Spleen (tissue), 7 donors: Measurements from ENCODE around the gene ARMS2.

ENCODE experiments used
- POLR2A ChIP-seq, 3 donors: fragments of 450-650 bp; IDR thresholded peaks; one replicate each; pipeline ENCODE4 v1.5.1; 2017; ENCODE audit warnings: antibody characterized with exemption in 3 of 3, mild to moderate bottlenecking in 1 of 3
- POLR2AphosphoS5 ChIP-seq, 3 donors: sonication (generic); formaldehyde crosslinking; IDR thresholded peaks; one replicate each; pipeline ENCODE4 v1.5.1; 2017; ENCODE audit warnings: antibody characterized with exemption in 3 of 3
- TF ChIP-seq, protein P1 (sequence below), 11 experiments: fragments of 200-600 bp in 7 of 11; fragments of 450-650 bp in 4 of 11; sonication (generic) in 4 of 11; IDR thresholded peaks in 8 of 11; conservative IDR thresholded peaks in 3 of 11; 1 replicate in 7 of 11; 2 replicates in 4 of 11; pipeline versions ENCODE4 v1.4.0 to v1.8.0; 2016 to 2021; ENCODE audit warnings: antibody characterized with exemption in 11 of 11, inconsistent platforms in 4 of 11, mild to moderate bottlenecking in 1 of 11
- donor health status: DM: no; HTN: no; CAD: no; lungs with moderate emphysema.
- donor health status: DM: no; HTN: no; CAD: no.
- donor health status: DM: no; HTN: no; CAD: no.

DNA sequence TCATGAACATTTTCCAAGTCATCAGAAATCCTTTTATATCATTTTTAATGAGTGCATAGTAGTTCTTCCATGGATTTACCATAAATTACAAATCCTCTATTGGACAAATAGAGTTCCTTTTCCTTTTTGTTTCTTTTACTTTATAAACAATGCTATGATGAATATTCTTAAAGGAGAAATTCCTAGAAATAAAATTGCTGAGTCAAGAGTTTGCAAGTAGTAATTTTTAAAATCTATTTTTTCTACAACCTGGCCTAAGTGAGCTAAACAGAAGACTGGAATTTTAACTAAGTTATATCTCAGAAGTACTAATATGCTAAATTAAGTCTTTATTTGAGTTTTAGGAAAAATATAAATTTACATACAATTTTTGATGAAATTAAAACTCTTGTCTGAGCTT lies 41.1 kb upstream of the ARMS2 start:
- TF ChIP-seq, protein P1, sequence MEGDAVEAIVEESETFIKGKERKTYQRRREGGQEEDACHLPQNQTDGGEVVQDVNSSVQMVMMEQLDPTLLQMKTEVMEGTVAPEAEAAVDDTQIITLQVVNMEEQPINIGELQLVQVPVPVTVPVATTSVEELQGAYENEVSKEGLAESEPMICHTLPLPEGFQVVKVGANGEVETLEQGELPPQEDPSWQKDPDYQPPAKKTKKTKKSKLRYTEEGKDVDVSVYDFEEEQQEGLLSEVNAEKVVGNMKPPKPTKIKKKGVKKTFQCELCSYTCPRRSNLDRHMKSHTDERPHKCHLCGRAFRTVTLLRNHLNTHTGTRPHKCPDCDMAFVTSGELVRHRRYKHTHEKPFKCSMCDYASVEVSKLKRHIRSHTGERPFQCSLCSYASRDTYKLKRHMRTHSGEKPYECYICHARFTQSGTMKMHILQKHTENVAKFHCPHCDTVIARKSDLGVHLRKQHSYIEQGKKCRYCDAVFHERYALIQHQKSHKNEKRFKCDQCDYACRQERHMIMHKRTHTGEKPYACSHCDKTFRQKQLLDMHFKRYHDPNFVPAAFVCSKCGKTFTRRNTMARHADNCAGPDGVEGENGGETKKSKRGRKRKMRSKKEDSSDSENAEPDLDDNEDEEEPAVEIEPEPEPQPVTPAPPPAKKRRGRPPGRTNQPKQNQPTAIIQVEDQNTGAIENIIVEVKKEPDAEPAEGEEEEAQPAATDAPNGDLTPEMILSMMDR (IDR thresholded peaks at IDR 0.05 in 8 of 11, conservative IDR thresholded peaks at IDR 0.05 in 3 of 11), result no peak
- TF ChIP-seq POLR2A (IDR thresholded peaks at IDR 0.05), result no peak
- TF ChIP-seq POLR2AphosphoS5 (IDR thresholded peaks at IDR 0.05), result no peak
